Lower lobe of right lung (tissue), 2 donors: ENCODE data around the gene MFNG. TPM values are rescaled to one million over a fixed set of nuclear protein-coding genes. Genes with fewer than 3 reads are reported as not detected.

Experiments used
- ATAC-seq, 2 donors: fragments of 200-7000 bp; cut with Tn5 transposase; one replicate each; pipeline ENCODE4 v1.9.1; 2020 to 2022; ENCODE audit warnings: mild to moderate bottlenecking in 2 of 2, moderate library complexity in 2 of 2
- DNase-seq: peaks from one replicate; pipeline ENCODE4 v3.0.0-alpha.2; 2020
- H3K27ac ChIP-seq: fragments of 200-600 bp; one replicate; pipeline ENCODE4 v1.8.0; 2022
- H3K27me3 ChIP-seq: fragments of 200-600 bp; one replicate; pipeline ENCODE4 v1.8.0; 2022; ENCODE audit warnings: low read depth
- H3K36me3 ChIP-seq: fragments of 200-600 bp; one replicate; pipeline ENCODE4 v1.8.0; 2022; ENCODE audit warnings: mild to moderate bottlenecking
- H3K4me1 ChIP-seq: fragments of 200-600 bp; one replicate; pipeline ENCODE4 v1.8.0; 2022
- H3K4me3 ChIP-seq: fragments of 200-600 bp; one replicate; pipeline ENCODE4 v1.8.0; 2022; ENCODE audit warnings: mild to moderate bottlenecking
- H3K9me3 ChIP-seq: fragments of 200-600 bp; one replicate; pipeline ENCODE4 v1.8.0; 2022
- intact Hi-C: fragments of 100-400 bp; cut with DNase I; formaldehyde crosslinking; loops from one replicate; pipeline ENCODE4 v1.11.0; 2022
- total RNA-seq: library from RNA; stranded (reverse); fragmentation: NEBNext Ultra II Directional; extraction: Animal tissue kit (Norgen Biotek cat#: 25700); gene quantifications from one replicate; pipeline ENCODE4 v1.2.1, GENCODE V29; 2021
- TF ChIP-seq, protein P1 (sequence below): fragments of 200-600 bp; IDR thresholded peaks from one replicate; pipeline ENCODE4 v1.8.0; 2022; ENCODE audit warnings: antibody characterized with exemption, mild to moderate bottlenecking
- donor health status: DM: no; HTN: yes; CAD: no; lungs with severe emphysema.

Gene MFNG
- total RNA-seq, 1 donor from 2014 or later = 71.0 TPM

DNA sequence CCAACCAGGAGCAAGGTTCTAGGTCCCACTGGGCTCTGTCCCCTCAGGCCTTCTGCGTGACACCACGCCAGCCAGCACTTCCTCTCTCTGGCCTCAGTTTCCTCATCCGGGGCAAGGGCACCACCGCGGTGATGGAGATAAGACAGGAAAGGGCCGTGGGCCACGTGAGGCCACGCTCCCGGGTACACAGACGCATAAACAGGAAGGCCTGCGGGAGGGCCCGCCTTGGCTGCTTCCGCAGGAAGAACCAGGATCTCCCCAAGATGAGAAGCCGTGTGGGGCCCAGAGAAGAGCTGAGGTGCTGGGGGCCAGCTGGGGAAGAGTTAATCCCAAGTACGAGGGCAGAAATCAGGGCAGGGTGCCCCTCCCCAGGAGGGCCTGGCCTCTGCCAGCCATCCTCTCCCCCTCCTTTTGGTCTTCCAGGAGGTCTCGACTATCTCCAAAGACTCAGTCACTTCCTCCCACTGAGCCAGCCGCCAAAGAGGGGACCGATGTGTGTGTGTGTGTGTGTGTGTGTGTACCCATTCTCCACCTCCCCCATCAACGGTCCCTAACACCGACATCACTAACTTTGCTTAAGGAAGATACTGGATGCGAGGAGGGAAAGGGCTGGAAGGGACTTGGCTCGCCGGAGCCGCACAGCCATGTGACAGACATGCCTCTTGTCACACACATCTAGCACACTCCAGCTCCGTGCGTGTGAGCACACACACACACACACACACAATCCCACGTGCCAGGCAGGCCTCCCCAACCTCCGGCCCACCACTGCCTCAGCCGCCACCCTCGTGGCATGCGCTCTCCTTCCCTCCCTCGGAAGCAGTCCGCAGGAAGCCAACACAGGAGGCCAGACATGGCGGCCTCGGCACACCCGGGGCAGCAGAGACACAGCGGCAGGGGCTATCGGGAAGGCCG lies 1.4 kb downstream of the MFNG start:
- ATAC-seq = peak; percentile 72 to 74
- Histone ChIP-seq H3K9me3 (no peaks in the 10 kb centered on the region), H3K4me1 (peaks cover 41% of the 10 kb centered on the region), H3K27ac (peak overlapping the region; percentile 90), H3K36me3 (peaks cover 7% of the 10 kb centered on the region), H3K27me3 (no peaks in the 10 kb centered on the region), H3K4me3 (peak overlapping the region; percentile 72)
- TF ChIP-seq, protein P1, sequence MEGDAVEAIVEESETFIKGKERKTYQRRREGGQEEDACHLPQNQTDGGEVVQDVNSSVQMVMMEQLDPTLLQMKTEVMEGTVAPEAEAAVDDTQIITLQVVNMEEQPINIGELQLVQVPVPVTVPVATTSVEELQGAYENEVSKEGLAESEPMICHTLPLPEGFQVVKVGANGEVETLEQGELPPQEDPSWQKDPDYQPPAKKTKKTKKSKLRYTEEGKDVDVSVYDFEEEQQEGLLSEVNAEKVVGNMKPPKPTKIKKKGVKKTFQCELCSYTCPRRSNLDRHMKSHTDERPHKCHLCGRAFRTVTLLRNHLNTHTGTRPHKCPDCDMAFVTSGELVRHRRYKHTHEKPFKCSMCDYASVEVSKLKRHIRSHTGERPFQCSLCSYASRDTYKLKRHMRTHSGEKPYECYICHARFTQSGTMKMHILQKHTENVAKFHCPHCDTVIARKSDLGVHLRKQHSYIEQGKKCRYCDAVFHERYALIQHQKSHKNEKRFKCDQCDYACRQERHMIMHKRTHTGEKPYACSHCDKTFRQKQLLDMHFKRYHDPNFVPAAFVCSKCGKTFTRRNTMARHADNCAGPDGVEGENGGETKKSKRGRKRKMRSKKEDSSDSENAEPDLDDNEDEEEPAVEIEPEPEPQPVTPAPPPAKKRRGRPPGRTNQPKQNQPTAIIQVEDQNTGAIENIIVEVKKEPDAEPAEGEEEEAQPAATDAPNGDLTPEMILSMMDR = no peak
- intact Hi-C loops = no loop called here
- peak; percentile 95 for DNase-seq

- intact Hi-C loops = no loop called here
- H3K27ac ChIP-seq = peak overlapping the region; percentile 90
- DNase-seq (no peak), ATAC-seq (no peak)
- peak overlapping the region; percentile 72 for H3K4me3 ChIP-seq
- H3K9me3 ChIP-seq = no peaks in the 10 kb centered on the region
- peaks cover 23% of the 10 kb centered on the region for H3K36me3 ChIP-seq
- H3K27me3 ChIP-seq = no peaks in the 10 kb centered on the region
- H3K4me1 ChIP-seq = peaks cover 41% of the 10 kb centered on the region
- TF ChIP-seq, protein P1 = no peak
These were observed 3.1 kb downstream of the MFNG start for GRCh38 chr22:37483050-37483449.

DNA sequence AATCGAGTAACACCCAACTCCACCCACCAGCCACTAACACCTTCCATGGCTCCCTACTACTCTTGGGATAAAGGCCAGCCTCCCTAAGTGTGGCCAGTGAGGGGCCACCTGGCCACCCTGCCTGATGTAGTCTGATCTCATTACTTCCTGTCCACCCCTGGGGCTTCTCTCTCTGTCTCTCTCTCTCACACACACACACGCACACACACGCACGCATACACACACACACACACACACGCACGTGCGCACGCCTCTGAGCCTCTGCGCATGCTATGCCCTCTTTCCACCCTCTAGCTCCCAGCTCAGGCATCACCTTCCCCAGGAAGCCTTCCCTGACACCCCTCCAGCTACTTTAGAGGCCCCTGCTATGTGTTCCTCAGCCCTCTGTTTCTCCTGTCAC lies 3.9 kb downstream of the MFNG start:
- ATAC-seq = no peak
- H3K36me3 ChIP-seq = peaks cover 31% of the 10 kb centered on the region
- TF ChIP-seq, protein P1 = no peak
- no peak overlapping the region for H3K4me3 ChIP-seq
- H3K27me3 ChIP-seq = no peaks in the 10 kb centered on the region
- peaks cover 41% of the 10 kb centered on the region for H3K4me1 ChIP-seq
- no peak for DNase-seq
- H3K27ac ChIP-seq = no peak overlapping the region
- intact Hi-C loops = no loop called here
- H3K9me3 ChIP-seq = no peaks in the 10 kb centered on the region

- TF ChIP-seq, protein P1 = no peak
- H3K36me3 ChIP-seq = peaks cover 39% of the 10 kb centered on the region
- H3K9me3 ChIP-seq = no peaks in the 10 kb centered on the region
- peaks cover 32% of the 10 kb centered on the region for H3K4me1 ChIP-seq
- H3K27ac ChIP-seq = no peak overlapping the region
- H3K27me3 ChIP-seq = no peaks in the 10 kb centered on the region
- H3K4me3 ChIP-seq = no peak overlapping the region
- intact Hi-C loops = no loop called here
- DNase-seq (no peak), ATAC-seq (no peak)
These were observed 4.8 kb downstream of the MFNG start for GRCh38 chr22:37481347-37481907.

DNA sequence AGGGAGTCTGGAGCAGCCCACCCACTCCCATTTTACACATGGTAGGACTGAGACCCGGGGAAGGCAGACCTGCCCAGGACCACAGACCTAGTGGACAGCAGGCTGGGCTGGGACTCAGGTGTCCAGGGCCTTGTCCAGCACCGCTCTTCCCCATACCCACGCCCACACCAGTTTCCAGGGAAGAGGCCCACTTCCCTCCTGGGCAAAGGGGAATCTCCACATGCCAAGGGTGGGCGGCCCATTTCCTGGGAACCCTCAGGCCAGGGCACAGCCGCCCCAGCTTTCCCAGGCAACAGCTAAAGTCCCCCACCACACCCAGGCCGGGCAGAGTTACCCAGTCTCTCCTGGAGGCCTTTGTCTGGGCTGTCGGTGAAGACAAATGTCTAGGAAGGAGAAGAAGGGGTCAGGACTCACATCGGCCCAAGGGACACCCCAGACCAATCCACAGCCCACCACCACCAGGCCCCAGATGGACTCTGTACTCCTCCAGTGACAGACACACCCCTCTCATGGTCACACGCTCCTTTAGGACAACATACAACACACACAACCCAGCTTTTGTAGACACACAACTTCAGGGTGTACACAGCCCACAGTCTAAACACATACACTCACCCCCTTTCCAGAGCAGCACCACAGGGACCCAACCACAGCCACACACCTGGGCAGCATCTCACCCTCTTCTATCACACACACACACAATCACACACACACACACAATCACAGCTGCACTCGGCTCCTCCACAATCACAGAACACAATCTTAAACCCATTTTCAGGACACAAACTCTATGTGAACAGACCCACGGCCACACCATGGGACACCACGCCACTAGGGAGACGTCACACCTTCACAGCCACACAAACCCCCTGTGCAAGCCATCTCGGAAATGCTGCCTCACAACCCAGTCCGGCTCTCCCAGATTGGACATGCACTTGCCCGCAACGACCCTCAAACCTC lies 5.5 kb downstream of the MFNG start:
- H3K4me3 ChIP-seq = no peak overlapping the region
- intact Hi-C loops = no loop called here
- no peak overlapping the region for H3K27ac ChIP-seq
- peaks cover 45% of the 10 kb centered on the region for H3K36me3 ChIP-seq
- H3K4me1 ChIP-seq = peaks cover 26% of the 10 kb centered on the region
- DNase-seq (no peak), ATAC-seq (no peak)
- TF ChIP-seq, protein P1 = no peak
- H3K9me3 ChIP-seq = no peaks in the 10 kb centered on the region
- H3K27me3 ChIP-seq = no peaks in the 10 kb centered on the region
